Gastrocnemius medialis (tissue), 4 donors: ENCODE results near the gene DSG2. TPM values are rescaled to one million over a fixed set of nuclear protein-coding genes. Genes with fewer than 3 reads are reported as not detected.

ENCODE experiments used
- ATAC-seq, 2 donors: fragments of 150-250 bp; one replicate each; pipeline ENCODE4 v1.9.1; 2016
- DNase-seq, 2 donors: peaks; one replicate each; pipeline ENCODE4 v3.0.0-alpha.2; 2019
- H3K27ac ChIP-seq, 4 donors: fragments of 200-600 bp; sonication (generic); 1 replicate in 1 of 4; 2 replicates in 3 of 4; pipeline ENCODE4 v1.5.1; 2016 to 2018; ENCODE audit warnings: mild to moderate bottlenecking in 2 of 4, moderate library complexity in 1 of 4
- H3K27me3 ChIP-seq, 3 donors: fragments of 200-600 bp; sonication (generic) in 2 of 3; 1 replicate in 1 of 3; 2 replicates in 2 of 3; pipeline versions ENCODE4 v1.5.1 to v1.6.0; 2016 to 2019; ENCODE audit warnings: mild to moderate bottlenecking in 1 of 3, moderate library complexity in 1 of 3
- H3K36me3 ChIP-seq, 2 donors: fragments of 200-600 bp; sonication (generic) in 1 of 2; one replicate each; pipeline ENCODE4 v1.5.1; 2017 to 2018
- H3K4me1 ChIP-seq, 2 donors: fragments of 200-600 bp; sonication (generic) in 1 of 2; one replicate each; pipeline ENCODE4 v1.5.1; 2016 to 2017; ENCODE audit warnings: mild to moderate bottlenecking in 2 of 2
- H3K4me3 ChIP-seq, 4 donors: fragments of 200-600 bp; sonication (generic) in 3 of 4; 1 replicate in 1 of 4; 2 replicates in 3 of 4; pipeline ENCODE4 v1.5.1; 2016 to 2019; ENCODE audit warnings: mild to moderate bottlenecking in 2 of 4
- H3K9me3 ChIP-seq, 3 donors: fragments of 200-600 bp; sonication (generic) in 2 of 3; 1 replicate in 1 of 3; 2 replicates in 2 of 3; pipeline ENCODE4 v1.5.1; 2016 to 2019
- POLR2A ChIP-seq, 2 donors: fragments of 450-650 bp; IDR thresholded peaks; one replicate each; pipeline ENCODE4 v1.6.1; 2017; ENCODE audit warnings: antibody characterized with exemption in 2 of 2, mild to moderate bottlenecking in 2 of 2, moderate library complexity in 2 of 2
- in situ Hi-C, 4 donors: fragments of 200-750 bp; cut with MboI; loops; one replicate each; pipeline versions ENCODE4 v1.15.0 to v1.8.0; 2017; ENCODE audit warnings: low sequenced_read_pairs in 4 of 4
- intact Hi-C: fragments of 100-400 bp; cut with DNase I; formaldehyde crosslinking; loops from one replicate; pipeline ENCODE4 v1.15.1; 2023; ENCODE audit warnings: low total_unique reads
- total RNA-seq, 4 donors: library from RNA; depleted of rRNA; stranded (reverse); fragments of >200 nt; gene quantifications; one replicate each; pipeline versions ENCODE4 v1.1.0 to v1.2.3, GENCODE V29; 2016
- TF ChIP-seq, protein P1 (sequence below), 5 experiments: fragments of 450-650 bp in 3 of 5; fragments of 200-600 bp in 2 of 5; sonication (generic) in 2 of 5; IDR thresholded peaks in 4 of 5; conservative IDR thresholded peaks in 1 of 5; 1 replicate in 4 of 5; 2 replicates in 1 of 5; pipeline ENCODE4 v1.5.1; 2016 to 2019; ENCODE audit warnings: antibody characterized with exemption in 5 of 5, mild to moderate bottlenecking in 3 of 5, moderate library complexity in 3 of 5

Gene DSG2
- total RNA-seq, 4 donors from 2014 or later: 0.61 to 3.7 (median 2.0) TPM

DNA sequence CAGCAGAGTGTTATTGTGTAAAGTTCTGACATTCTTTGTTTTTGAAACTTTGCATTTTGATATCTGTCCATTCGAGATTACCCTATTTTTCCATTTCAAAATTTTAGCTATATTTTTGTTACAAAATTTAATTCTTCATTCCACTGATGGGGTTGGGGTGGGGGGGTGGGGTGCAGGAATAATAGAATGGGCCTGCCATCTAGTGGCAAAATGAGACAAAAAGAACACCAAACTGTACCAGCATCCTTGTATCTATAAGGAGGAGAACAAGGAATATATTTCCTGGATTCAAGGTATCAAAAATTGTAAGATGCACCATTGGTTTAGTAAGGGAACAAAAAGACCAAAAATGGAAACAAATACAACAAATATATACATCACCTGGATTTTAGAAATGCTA lies 65.8 kb downstream of the DSG2 start:
- no peak overlapping the region for H3K27ac ChIP-seq
- no peak for ATAC-seq
- H3K9me3 ChIP-seq: no peaks in the 10 kb centered on the region
- no peak for DNase-seq
- in situ Hi-C loops: loop anchor here in 3 of 4 donors (5.0 to 25.0 kb wide), 3 partner anchors 154 to 399 kb away; no protein-coding TSS in a partner anchor
- no peaks in the 10 kb centered on the region for H3K27me3 ChIP-seq
- no peaks in the 10 kb centered on the region for H3K36me3 ChIP-seq
- intact Hi-C loops: no loop called here
- TF ChIP-seq POLR2A (IDR thresholded peaks at IDR 0.05): no peak
- TF ChIP-seq, protein P1, sequence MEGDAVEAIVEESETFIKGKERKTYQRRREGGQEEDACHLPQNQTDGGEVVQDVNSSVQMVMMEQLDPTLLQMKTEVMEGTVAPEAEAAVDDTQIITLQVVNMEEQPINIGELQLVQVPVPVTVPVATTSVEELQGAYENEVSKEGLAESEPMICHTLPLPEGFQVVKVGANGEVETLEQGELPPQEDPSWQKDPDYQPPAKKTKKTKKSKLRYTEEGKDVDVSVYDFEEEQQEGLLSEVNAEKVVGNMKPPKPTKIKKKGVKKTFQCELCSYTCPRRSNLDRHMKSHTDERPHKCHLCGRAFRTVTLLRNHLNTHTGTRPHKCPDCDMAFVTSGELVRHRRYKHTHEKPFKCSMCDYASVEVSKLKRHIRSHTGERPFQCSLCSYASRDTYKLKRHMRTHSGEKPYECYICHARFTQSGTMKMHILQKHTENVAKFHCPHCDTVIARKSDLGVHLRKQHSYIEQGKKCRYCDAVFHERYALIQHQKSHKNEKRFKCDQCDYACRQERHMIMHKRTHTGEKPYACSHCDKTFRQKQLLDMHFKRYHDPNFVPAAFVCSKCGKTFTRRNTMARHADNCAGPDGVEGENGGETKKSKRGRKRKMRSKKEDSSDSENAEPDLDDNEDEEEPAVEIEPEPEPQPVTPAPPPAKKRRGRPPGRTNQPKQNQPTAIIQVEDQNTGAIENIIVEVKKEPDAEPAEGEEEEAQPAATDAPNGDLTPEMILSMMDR (IDR thresholded peaks at IDR 0.05 in 4 of 5, conservative IDR thresholded peaks at IDR 0.05 in 1 of 5): no peak
- H3K4me3 ChIP-seq: no peak overlapping the region
- no peaks in the 10 kb centered on the region for H3K4me1 ChIP-seq

GRCh38 chr18:31565345-31565744 lies 67.4 kb downstream of the DSG2 start:
- TF ChIP-seq POLR2A (IDR thresholded peaks at IDR 0.05): no peak
- TF ChIP-seq, protein P1 (IDR thresholded peaks at IDR 0.05 in 4 of 5, conservative IDR thresholded peaks at IDR 0.05 in 1 of 5): no peak
- intact Hi-C loops (no loop called here), in situ Hi-C loops (loop anchor here in 3 of 4 donors (25.0 kb wide), 2 partner anchors 247 to 397 kb away; no protein-coding TSS in a partner anchor)

DNA sequence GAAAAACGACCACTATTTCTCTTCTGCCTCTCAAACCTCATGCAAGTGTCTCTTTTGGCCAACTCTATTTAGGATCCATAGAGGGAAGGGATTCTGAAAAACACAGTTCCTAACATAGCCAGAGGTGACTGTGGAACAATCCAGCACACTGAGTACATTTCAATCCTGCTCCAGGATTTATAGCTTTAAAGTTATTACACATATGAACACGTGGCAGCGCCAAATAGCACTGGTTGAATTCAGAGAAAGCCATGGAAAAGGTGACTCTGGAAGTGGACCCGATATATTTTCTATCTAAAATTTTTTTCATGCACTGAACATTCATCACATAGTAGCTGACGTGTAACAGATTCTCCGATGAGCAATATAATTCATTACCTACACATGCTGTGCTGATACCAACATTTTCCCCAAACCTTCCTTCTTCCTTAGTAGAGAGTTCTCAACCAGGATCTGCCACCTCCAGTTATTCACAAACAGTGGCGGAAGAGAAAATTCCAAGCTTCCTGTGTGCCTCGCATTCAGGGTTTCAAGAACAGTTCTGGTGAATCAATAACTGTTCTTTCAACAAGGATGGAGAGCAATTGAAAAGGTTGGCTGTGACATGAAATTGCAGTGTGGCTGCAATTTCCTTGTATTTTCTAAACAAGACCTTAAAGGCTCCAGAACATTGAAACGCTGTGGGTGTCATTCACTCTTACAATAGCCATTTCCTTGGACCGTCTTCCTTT lies 68.0 kb downstream of the DSG2 start:
- no peak for ATAC-seq
- H3K27me3 ChIP-seq: no peaks in the 10 kb centered on the region
- DNase-seq: no peak
- H3K4me3 ChIP-seq: no peak overlapping the region
- H3K27ac ChIP-seq: no peak overlapping the region
- in situ Hi-C loops: loop anchor here in 3 of 4 donors (25.0 kb wide), 2 partner anchors 246 to 396 kb away; no protein-coding TSS in a partner anchor
- TF ChIP-seq, protein P1 (IDR thresholded peaks at IDR 0.05 in 4 of 5, conservative IDR thresholded peaks at IDR 0.05 in 1 of 5): no peak
- no peak for TF ChIP-seq POLR2A (IDR thresholded peaks at IDR 0.05)
- no peaks in the 10 kb centered on the region for H3K36me3 ChIP-seq
- H3K4me1 ChIP-seq: no peaks in the 10 kb centered on the region
- intact Hi-C loops: no loop called here
- H3K9me3 ChIP-seq: no peaks in the 10 kb centered on the region

More at GRCh38 chr18:31565345-31565744, 67.4 kb downstream of the DSG2 start:
- Histone ChIP-seq H3K9me3 (no peaks in the 10 kb centered on the region), H3K27me3 (no peaks in the 10 kb centered on the region), H3K27ac (no peak overlapping the region), H3K4me1 (no peaks in the 10 kb centered on the region), H3K4me3 (no peak overlapping the region), H3K36me3 (no peaks in the 10 kb centered on the region)
- DNase-seq (no peak), ATAC-seq (no peak)

GRCh38 chr18:31566576-31567306 lies 68.8 kb downstream of the DSG2 start:
- H3K27ac ChIP-seq: no peak overlapping the region
- H3K4me1 ChIP-seq: no peaks in the 10 kb centered on the region
- no peak for DNase-seq
- no peaks in the 10 kb centered on the region for H3K9me3 ChIP-seq
- TF ChIP-seq, protein P1 (IDR thresholded peaks at IDR 0.05 in 4 of 5, conservative IDR thresholded peaks at IDR 0.05 in 1 of 5): no peak
- TF ChIP-seq POLR2A (IDR thresholded peaks at IDR 0.05): no peak
- intact Hi-C loops: no loop called here
- no peak overlapping the region for H3K4me3 ChIP-seq
- no peaks in the 10 kb centered on the region for H3K36me3 ChIP-seq
- ATAC-seq: no peak
- in situ Hi-C loops: loop anchor here in 3 of 4 donors (25.0 kb wide), 2 partner anchors 246 to 396 kb away; no protein-coding TSS in a partner anchor
- H3K27me3 ChIP-seq: no peaks in the 10 kb centered on the region
